SK-N-MC (cell line): ENCODE measurements around the gene FARP2.

Experiments used
- EZH2 ChIP-seq: fragments of 200-600 bp; sonication (generic); IDR thresholded peaks from one replicate; pipeline ENCODE4 v1.6.1; 2017; ENCODE audit warnings: antibody characterized with exemption
- POLR2AphosphoS5 ChIP-seq: IDR thresholded peaks from 2 replicates; pipeline ENCODE4 v1.6.1; 2012; ENCODE audit warnings: mild to moderate bottlenecking, low read depth, low read length, borderline replicate concordance

GRCh38 chr2:241481687-241482086 lies 125.6 kb downstream of the FARP2 start:
- TF ChIP-seq POLR2AphosphoS5, result no peak
- no peak for TF ChIP-seq EZH2
